GM21423 (cell line): Measurements from ENCODE around the gene RALGDS.

ENCODE experiments used
- ATAC-seq: cut with Tn5 transposase; IDR thresholded peaks from one replicate; pipeline ENCODE4 v1.9.1; 2021; ENCODE audit warnings: mild to moderate bottlenecking, moderate library complexity; ENCODE audit not compliant: unreplicated experiment

RALGDS gene

DNA sequence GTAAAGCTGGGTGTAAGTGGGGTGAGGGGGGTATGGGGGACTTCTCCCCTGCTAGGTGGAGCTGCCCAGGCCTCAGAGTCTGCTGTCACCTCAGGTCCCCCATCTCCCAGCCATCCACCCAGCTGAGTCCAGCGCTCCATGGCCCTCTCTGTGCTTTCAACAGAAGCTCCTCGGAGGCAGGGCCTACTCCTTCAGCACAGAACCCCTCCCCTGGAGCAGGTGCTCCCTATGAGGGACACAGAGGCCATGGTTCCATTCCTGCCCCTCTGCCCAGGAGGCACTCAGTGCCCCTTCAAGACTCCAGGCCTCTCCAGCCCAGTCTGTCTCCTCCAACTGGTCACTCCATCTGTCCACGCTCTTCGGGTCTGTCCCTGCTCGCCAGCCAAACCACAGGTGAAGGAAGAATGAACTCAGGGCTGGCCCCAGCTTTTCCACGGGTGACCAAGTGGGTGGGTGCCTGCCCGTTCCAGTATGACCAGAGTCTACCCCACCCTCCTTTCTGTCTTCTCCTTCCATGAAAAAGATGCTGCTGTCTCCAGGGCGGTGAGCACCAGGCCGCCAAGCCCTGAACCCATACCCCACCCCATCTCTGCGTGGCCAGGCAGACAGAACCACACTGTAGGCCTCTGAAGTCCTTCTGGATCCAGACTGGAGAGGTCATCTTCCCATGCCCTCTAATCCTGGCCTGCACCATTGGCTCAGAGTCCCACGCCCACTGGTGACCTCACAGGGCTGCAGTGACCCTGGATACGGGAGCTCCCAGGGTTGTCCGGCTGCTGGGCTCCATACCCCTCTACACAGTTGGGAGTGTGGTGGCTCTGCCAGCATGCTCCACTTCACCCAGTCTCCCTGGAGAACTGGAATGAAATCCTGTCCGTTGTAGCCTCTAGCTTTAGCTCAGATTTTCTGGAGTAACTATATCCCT, 30.8 kb upstream of the RALGDS start:
- ATAC-seq, result no peak

DNA sequence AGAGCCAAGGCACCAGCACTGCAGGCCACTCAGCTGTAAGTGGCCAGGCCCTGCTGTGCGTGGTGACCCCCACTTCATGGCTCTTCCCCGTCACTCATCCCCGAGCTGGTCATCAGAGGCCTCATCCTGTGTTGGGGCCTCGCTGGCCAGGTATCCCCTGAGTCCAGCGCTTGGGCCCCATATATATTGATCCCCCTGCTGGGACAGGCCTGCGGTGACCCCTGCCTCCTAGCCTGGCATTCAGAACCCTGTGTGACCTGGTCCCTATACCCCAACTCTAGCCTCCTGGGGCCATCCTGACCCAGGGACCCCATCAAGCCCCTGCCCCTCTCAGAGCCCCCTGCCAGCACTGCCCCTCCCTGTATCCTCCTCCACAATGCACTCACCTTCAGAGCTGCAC, 30.0 kb upstream of the RALGDS start:
- no peak for ATAC-seq

GRCh38 chr9:133149130-133150015, 28.3 kb upstream of the RALGDS start:
- peak; percentile 63 for ATAC-seq

- ATAC-seq, result peak; percentile 7
Measured at GRCh38 chr9:133148199-133149129, 27.4 kb upstream of the RALGDS start.

GRCh38 chr9:133147412-133148198, 26.6 kb upstream of the RALGDS start:
- ATAC-seq, result no peak

- ATAC-seq, result no peak
Measured at GRCh38 chr9:133146746-133147411, 25.8 kb upstream of the RALGDS start.

DNA sequence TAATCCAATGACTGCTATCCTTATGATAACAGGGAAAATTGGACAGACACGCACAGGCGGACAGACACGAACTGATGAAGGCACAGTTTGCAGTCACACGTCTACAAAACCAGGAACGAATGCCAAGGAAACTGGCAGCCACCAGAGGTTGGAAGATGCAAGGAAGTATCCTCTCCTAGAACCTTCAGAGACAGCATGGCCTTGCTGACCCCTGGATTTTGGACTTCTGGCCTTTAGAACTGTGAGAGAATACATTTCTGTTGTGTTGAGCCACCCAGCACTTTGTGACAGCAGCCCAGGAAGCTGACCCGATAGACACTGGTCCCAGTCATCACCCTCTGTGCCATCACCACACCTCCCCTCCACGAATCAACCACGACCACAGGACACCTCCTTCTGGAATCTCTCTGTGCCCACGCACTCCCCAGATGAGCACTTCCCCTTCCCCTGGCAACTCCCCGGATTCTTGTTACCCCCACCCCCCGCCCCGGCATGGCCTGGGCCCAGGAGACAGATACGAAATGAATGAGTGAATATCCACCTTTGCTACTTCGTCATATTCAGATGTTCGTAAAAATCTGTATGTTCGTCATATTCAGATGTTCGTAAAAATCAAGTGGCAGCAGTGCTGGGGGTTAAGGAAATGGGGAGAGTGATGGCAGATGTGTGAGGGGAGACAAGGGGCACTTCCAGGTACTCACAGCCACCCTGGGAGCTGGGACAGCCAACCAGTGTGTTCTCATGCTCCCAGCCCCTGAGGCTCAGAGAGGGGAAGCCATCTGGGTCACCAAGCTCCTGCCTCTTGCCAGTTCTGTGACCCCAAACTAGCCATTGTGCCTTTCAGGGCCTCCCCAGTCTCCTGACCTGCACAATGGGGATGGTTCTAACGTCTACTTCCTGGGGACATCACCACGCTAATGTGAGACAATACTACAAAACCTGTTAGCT, 24.1 kb upstream of the RALGDS start:
- no peak for ATAC-seq

- ATAC-seq, result peak; percentile 58
Measured at GRCh38 chr9:133144142-133144903, 23.3 kb upstream of the RALGDS start.

DNA sequence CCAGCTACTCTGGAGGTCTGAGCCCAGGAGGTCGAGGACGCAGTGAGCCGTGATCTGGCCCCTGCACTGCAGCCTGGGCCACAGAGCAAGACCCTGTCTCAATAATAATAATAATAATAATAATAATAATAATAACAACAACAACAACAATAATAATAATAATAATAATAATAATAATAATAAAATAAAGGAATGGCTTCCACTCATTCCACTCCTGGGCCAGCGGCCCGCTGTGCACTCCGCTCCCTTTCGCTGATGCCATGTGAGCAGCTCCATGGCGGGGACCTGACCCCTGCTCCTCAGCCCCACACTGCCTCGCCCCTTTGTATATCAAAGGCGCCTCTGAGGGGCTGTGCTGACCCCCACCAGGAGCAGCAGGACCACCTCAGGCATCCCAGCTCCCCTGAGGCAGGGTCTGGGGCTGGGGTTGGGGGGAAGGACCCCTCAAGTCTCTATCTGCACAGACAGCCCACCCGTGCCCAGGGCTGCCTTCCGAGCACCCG, 22.6 kb upstream of the RALGDS start:
- no peak for ATAC-seq

DNA sequence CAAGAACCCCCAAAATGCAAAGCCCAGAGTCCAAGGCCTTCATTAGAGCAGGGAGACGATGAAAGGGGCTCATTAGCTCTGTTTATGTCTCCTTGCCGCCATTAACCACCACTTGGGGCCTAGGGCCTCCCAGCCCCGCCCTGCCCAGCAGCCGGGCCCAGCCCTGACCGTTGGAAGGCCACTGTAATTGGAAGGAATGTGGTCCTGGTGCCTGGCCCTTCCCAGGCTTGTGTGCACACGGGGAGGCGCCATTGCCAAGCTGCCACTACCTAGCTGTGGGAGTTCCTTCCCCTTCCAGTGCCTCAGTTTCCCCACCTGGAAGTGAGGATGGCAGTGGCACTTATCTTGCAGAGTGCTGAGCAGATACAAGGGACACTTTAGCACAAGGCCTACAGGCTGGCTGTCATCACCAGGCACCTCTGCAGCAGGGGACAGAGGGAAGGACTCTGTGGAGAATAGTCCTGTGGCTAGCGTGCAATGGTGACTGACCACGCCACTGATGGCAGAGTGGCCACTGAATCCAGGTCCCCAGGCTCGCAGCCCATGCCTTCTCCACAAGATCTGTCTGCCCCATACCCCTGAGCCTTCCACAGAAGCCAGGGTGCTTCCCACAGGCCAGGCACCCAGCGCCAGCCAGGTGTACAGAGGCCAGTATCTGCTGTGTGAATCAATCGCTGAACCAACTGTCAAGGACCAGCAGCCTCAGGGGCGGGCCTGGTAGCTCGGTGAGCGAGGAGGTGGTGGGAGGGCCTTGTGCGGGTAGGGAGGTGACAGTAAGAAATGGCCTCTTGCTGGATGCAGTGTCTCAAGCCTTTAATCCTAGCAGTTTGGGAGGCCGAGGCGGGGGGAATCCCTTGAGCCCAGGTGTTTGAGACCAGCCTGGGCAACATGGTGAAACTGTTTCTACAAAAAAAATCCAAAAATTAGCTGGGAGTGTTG, 21.9 kb upstream of the RALGDS start:
- no peak for ATAC-seq

DNA sequence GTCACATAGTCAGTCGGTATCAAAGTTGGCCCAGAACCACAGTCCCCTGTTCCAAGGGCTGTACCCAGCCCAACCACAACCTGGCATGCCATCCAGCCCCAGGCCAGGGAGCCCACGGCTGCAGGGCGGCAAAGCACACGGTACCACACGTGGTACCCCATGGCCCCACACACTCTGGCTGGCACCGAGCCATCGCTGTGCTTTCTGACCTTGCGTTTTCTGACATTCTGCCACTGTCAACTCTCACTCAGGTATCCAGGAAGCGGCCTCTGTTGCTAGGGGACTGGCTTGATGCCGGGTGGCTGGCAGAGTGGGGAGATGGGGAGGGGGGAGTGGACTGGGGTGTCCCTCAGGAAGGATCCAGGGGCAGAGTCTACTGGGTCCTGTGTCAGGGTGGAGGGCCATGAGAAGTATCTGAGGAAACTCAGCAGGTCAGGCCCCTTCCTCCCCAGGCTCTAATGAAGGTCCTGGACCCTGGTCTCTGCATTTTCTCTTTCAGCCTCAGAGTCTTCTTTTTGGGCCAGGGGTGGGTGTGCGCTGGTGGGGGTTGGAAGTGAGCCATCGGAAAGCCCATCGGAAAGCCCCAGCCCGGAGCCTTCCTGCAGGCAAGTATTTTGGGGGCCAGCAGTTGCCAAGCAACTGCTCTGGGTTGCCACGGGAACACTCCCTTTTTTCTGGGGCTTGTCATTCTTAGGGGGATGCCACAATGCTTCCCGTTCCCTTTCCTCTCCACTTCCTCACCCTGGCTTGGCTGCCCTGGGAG, 21.0 kb upstream of the RALGDS start:
- no peak for ATAC-seq

GRCh38 chr9:133140606-133141005, 19.6 kb upstream of the RALGDS start:
- no peak for ATAC-seq

DNA sequence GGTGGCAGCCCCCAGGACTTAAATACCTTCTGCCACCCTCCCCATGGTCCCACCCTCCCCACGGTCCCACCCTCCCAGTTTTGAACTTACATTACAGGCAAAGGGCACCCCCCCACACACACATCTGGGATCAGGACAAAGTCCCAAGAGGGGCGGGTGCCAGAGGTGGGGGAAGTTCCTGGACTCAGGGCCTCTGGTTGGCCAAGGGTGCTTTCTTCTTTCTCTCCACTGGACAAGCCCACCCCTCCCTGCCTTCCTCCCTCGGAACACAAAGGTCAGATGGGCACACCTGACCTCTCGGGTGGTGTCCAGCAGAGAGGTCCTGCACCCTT, 19.1 kb upstream of the RALGDS start:
- ATAC-seq, result no peak

- no peak for ATAC-seq
Measured at GRCh38 chr9:133139246-133140173, 18.5 kb upstream of the RALGDS start.
